HG03521 (cell line): ENCODE measurements around the gene FAM107A.

Source experiments
- ATAC-seq: cut with Tn5 transposase; IDR thresholded peaks from one replicate; pipeline ENCODE4 v1.9.1; 2021; ENCODE audit warnings: mild to moderate bottlenecking, moderate library complexity; ENCODE audit not compliant: unreplicated experiment

FAM107A gene

DNA sequence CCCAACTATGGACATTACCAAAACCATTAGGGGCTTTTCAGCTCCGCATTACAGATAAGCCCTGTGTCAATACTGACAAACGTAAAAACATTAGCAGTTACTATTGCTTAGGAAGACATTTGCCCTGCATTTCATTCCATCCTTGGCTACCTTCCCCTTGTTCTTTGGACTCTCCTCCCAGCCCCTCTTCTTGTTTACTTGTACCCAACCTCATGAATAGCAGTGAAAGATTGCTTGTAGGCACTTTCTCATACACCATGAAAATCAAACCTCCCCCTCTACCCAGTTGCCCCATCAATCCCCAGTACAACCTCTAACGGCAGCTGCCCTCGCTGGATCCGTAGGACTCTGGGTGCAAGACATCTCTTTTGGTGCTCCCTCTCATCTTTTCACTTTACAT lies 16.9 kb upstream of the FAM107A start:
- no peak for ATAC-seq

DNA sequence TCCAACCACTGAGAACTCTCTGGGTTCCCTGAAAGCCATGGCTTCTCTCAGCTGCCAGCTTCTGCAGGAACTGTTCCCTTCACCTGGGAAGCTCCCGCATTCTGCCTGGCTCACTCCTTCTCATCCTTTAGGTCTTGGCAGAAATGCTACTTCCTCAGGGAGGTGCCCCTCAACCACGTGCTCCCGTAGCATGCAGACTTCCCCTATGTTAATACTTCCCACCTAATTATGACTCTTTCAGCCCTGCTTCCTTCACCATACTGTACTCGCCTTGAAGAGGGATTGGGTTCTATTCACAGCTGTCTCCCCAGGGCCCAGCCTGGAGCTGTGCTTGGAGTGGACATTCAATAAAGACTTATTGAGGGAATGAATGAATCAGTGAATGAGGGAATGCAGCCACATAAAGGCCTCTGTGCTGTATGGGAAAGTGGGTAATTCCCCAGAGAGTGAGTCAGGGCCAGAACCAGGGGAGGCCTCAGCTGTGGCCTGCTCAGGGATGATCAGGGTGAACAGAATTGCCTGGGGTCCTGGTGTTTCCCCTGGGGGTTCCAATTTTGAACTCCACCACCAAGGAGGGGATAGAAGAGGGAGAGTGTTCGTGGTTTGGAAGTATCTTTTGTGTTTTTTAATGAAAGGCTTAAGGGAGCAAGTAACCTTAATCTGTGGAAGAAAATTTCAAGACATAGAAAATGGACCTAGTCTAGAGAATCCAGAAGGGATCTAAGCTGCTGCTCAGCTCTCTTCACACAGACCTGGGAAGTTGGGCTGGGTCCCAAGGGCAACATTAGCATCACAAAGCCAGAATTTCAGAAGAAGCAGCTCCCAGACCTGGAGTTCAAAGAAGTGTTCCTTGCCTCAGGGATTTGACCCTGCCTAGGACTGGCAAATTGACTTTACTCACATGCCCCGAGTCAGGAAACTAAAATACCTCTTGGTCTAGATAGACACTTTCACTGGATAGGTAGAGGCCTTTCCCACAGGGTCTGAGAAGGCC lies 14.6 kb upstream of the FAM107A start:
- ATAC-seq: no peak

DNA sequence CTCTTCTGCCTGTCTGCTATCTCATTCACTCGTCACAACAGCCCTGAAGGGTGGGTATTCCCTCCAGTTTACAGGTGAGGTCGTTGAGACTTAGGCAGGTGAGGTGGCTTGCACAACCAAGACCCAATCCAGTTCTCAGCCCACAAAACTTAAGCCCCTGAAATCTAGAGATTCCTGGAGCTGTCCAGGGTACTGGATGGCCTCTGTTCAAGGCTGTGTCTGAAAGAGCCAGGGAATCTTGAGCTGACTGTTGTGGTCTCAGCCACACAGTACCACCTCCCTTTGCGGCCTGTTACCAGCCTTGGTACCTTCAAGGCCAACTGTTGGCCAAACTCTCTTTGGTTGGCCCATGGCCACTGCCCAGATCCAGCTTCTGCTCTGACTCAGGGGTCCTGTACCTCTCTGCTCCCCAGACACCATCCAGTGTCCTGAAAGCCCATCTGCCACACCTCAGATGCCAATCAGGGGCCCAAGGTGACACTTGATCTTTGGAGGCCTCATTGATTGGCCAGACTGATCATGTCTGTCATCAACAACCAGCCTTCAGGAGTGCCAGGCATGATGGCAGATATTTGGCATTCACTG lies 10.9 kb upstream of the FAM107A start:
- no peak for ATAC-seq

DNA sequence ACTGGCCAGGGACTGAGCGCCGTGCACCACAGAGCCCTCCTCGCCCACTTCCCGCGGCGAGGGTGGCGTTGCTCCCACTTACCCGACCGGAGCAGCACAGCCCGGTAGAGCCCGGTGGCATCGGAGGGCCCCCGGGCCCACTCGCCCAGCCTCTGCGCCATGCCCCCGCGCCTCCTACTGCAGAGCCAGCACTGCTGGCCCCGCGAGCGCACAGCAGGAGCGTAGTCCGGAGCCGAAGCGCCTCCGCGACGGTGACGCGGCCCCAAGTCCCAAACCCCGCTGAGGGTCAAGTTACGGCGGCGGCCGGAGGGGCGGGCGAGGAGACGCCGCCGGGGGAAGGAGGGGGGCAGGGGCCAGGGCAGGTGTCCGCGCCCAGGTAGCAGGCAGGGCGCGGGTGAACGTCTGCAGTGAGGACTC lies 9.6 kb upstream of the FAM107A start:
- ATAC-seq: no peak

DNA sequence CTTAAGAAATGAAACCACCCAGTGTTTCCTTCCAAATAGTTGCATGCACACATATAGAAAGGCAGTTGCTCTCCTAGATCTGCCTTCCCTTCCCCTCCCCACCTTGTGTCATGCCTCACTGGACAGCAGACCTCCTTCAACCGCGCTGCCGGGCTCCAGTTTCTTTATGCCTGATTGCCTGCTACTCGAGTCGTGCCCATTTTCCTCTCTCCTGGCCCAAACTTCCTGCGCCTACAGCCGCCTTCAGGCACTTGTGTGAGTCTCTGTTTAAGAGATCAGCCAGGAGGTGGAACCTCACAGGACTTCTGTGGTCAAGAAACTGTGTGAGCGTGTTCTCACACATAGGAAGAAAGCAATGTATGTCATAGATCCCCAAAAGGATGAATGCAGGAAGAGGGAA lies 8.8 kb upstream of the FAM107A start:
- ATAC-seq: no peak

DNA sequence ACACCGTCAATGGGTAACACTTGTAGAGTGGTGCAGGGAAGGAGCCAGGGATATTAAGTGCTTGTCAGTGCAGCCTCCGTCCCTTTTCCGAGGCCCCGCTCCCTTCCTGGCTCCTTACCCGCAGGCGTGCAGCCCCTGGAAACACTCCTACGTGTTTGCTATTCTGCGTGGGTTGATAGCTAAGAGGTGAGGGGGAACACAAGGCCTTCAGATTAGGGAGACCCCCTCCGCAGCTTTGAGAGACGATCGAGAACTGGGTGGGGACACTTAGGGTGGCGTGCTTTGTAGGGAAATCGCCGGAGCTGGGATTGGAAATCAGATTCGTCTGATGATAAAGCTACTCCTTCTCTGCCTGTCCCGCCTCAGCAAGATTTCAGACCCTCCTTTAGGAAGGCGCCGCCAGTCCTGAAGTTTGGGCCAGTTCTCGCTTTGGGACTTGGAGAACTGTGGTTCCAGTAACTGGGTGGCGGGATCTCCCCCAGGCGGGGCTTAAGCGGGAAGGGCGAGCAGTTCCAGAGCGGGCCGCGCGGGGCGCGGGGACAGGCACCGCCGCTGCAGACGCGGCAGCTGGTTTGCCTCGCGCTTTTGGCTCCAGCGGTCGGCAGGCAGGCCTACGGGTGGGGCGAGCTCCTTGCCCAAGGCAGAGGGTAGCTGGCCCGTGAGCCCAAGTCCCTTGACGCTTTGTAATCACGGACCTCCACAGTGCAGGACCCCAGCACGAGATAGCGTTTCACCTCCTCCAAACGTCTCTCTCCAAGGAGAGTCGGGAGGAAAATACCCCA lies 8.0 kb upstream of the FAM107A start:
- peak; percentile 98 for ATAC-seq

DNA sequence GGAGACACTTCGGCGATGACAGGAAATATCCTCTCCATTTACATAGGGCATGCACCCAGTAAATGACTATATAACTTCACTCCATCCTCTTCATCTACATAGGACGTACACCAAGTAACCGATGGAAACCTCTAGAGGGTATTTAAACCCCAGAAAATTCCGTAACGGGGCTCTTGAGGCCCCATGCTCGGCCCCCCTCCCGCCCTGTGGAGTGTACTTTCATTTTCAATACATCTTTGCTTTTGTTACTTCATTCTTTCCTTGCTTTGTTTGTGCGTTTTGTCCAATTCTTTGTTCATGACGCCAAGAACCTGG lies 7.5 kb upstream of the FAM107A start:
- ATAC-seq: no peak

DNA sequence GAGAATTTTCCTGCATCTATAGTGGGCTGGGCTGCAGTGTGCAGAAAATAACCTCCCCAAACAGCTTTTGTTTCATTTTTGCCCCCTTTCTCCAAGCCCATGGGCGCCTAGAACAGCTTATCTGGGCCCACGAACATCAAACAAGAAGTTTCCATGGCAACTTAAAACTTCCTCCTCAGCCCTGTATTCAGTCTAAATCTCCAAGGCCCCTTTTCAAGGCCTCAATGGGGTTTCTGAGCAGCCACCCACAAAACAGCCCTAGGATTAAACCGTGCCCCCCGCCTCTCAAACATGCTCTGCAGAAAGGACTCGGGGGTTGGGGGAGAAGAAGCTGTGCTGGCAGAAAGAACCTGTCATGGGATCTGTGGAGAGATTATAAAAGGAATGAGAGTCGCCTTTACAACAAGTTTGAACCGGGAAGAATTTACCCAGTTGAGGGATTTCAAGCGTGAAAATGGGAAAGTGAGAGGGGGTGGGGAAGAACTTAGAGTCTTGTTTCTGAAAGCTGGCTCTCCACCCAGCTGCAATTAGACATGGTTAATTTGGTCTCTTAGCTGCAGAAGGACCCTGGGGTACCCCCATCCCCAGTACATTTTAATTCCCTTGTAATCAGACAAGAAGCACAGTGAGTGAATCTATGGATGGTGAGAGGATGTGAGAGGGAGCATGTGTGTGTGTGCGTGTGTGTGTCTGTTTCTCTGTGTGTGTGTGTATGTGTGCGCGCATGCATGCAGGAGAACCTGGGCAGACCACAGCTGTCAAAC lies 4.3 kb upstream of the FAM107A start:
- ATAC-seq: no peak

DNA sequence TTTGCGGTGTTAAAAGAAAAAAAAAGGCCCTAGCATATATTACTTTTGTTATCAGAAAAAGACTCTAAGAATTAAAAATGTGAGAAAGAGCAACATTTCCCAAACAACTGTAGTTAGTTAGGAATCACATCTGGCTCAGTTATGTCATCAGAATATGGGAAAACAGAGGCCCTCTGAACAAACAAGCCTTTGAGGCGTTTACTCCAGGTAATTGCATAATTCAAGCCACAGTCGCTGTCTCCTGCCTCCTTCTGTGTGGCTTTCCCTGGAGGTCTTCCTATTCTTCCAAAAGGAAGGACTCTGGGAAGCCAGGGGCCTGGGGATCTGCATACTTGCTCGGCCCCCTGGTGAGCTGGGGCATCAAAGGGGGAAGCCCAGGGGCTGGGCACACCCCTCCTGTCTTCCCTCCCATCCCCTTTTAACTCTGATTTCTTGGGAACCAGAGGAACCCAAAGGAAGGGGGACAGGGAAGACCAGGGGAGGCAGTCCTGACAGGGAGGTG lies 3.7 kb upstream of the FAM107A start:
- no peak for ATAC-seq

DNA sequence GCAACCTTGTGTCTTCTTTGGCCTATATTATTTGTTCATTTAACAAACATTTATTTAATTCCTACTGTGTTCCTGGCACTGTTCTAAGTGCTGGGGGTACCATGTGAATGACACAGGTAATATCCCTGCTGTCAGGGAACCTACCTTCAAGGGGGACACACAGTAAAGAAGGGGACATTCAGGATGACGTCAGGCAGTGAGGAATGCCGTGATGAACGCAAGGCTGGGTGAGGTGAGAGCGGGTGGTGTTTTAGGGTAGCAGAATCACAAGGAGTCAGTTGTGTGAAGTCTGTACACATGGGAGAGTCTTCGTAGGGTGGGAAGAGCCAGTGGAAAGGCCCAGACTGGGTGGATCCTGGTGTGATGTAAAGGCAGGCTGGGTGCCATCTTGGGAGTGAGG lies 1.7 kb upstream of the FAM107A start:
- ATAC-seq: no peak

DNA sequence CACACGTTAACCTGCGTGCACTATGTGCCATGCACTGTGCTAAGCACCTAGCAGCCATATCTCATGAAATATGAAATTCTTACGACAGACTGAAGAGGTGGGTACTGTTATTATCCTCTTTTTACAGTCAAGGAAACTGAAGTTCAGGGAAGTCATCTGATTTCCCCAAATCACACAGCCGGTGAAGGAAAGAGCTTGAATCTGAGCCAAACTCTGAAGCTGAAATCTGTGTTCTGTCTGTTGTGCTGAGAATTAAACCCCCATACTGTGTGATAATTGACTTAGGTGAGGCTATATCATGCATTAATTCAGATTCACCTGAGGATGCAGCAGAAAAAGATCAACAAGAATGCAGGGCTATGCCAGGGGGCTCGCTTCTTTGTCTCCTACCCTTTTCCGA lies 475 bp downstream of the FAM107A start:
- no peak for ATAC-seq

DNA sequence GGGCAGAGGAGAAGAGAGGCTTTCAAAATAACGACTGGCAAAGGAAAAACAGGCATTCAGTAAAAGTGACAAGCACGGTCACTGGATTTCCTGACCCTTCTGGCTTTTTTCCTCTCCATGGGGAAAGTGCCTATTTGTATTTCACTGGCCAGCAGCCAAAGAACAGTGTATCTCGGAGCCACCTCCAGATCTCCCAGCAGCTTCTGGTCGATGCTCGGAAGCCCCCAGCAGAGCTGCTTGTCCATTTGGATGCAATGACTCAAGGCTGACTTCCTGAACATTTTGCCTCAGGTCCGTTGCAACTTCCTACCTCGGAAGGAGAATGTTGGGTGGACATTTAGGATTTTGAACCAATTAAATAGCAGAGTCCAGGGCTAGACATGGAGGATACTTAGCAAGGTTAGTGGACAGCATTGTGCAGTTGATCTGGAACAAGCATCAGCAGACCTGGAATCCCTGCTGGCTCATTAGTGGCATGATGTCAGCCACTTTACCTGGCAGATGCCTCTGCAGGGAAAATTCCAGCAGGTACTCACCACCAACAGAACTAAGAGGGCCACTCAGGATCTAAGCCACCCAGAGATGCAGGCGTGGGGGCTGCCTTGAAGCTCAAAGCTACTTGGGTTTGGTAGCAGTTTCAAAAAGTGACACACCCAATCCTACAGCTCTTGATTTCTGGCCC lies 1.1 kb downstream of the FAM107A start:
- ATAC-seq: no peak

DNA sequence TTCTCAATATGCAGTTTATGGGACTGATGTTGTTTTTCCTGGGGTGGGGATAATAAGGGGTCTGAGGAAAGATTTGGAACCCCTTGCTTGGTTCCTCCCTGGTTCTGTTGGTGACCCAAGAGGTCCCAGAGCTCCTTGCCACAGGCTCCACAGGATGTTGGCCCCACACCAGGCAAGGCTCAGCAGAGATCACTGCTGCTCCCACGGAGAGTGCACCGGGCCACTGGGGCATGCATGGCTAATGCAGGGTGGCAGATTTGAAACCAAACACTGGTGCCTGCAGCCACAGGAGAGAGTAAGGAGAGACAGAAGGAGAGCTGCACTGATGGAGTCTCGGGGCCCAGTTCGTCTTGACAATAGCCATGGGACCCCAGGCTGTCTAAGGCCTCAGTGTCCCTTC lies 2.5 kb downstream of the FAM107A start:
- no peak for ATAC-seq

DNA sequence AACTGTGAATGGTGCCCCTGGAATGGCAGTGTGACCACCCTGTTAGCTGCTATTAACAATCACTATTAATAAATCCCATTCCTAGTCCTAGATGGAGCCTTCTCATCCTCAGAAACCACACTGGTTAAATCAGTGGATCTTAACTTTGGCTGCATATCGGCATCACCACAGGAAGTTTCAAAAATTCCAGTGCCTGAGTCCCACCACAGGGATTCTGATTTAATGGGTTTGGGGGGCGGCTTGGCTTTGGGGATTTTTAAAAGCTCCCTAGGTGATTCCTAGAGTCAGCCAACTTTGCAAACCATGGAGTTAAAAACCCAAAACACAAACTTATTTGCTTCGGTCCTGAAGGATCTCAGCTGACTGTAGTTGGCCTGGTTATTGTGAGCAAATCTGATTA lies 3.1 kb downstream of the FAM107A start:
- ATAC-seq: no peak

DNA sequence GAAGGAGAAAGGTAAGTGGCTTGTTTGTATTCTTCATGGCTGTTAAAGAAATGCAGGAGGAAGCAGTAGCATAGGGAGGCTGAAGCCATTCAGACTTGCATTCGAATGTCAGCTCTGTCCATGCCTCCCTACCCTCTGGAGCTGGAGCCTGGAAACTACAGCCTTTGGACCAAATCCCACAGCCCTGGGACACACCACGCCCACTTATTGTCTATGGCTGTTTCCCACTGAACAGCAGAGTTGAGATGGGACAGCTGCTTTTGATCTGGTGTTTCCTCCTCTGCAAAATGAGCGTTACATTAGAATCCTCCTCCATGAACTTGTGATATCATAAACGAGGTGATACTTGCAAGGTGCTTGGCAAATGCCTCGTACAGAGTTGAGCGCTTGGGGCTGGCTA lies 3.6 kb downstream of the FAM107A start:
- ATAC-seq: no peak

DNA sequence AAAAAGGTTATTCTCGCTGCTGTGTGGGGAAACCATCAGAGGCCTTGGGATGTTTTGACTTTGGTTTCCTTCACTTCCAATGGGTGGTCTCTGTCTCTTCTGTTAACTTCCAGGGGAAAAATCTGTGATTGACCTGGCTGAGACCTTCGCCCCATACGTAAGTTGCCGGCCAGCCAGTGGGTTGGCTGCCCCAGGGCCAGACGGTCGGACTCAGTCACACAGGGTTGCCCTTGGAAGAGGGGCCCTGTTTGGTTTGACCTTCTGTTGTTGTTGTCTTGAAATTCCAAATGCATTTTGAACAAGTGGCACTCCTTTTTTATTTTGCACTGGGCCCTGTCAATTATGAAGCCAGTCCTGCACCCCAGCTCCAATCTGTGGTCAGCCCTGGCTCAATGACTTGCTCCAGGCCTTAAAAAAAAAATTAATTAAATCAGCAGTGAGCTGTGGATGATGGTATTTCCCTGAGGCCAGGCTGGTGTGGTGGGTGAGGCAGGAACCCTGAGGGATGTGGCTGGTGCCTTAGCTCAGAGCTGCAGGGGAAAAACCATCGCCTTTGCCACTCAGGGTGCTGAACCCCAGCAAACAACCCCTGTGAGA lies 4.5 kb downstream of the FAM107A start:
- ATAC-seq: no peak

DNA sequence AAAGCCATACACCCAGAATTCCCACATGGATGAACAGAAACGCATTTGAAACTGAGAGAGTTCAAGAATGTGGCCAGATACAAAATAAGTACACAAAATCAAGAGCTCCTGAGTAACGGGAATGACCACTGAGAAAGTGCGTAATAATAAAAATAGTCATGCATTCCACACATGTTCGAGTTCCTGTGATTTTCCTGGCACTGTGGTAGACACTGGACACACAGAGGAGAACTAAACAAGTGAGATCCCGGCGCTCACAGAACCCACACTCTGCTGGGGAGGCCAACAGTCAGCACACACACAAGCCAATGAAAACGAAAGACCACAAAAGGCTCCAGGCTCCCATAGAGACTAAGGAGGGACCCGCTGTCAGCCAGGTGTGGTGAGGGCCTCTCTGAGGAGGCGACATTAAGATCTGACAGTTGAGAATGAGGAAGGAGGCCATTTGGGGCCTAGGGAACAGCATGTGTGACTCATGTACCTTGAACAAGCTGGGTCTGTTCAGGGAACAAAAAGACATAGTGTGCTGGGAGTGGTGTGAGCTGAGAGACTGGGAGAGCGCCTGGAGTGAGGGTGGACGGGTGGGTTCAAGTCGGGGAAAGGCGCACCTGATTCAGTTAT lies 5.1 kb downstream of the FAM107A start:
- ATAC-seq: no peak

DNA sequence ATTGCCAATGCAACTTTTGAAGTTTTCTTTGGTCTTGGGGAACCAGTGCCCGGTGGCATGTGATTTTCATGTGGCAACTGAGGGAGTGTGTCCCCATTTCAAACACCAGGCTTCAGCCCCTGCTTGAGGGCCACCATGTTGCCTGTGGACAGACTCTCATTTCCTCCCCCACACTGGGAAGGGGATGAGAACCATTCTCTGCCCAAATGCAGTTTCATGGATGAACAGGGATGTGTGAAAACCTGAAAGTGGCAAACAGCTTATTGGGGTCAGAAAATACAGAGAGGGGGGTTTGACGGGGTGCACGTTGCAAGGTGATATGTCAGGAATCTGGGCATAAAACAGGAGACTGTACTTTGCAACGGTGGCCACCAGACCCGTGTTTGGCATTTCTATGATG lies 6.3 kb downstream of the FAM107A start:
- no peak for ATAC-seq

DNA sequence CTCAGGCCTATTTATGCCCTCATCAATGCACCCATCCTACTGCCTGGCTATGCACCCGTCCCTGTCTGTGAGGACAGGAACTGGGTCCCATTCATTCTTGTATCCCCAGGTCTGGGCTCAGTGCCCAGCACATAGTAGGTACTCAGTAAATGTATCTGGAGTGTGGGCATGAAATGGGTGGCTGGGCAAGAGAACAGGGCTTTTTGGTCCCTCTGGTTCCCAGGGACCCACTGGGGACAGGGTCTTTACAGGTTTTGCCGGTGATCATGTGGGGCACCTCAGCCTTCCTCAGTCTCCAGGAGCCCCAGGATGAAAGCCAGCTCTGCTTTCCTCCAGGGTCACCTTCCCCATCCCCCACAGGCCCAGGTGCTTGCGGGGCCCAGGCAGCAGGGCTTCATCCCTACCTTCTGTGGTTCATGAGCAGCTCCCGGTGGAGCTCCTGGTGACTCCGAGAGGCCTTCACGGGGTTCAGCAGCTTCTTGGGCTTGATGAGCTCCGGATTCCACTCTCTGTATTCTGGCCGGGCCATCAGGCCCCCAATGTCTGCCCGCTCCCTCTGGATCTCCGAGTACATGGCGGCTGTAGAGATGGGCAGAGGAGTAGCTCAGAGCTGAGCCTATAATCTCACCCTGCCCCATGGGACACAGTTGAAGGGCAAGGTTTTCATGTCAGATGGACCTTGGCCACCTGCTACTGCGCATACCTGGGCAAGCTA lies 7.7 kb downstream of the FAM107A start:
- no peak for ATAC-seq
